HG03469 (cell line): ENCODE data around the gene TCEAL1.

Experiments
- ATAC-seq: cut with Tn5 transposase; IDR thresholded peaks from one replicate; pipeline ENCODE4 v1.9.1; 2021; ENCODE audit warnings: mild to moderate bottlenecking, moderate library complexity, moderate number of reproducible peaks; ENCODE audit not compliant: unreplicated experiment

Gene TCEAL1

GRCh38 chrX:103674531-103675454 is 46.0 kb downstream of the TCEAL1 start:
- no peak for ATAC-seq

GRCh38 chrX:103678199-103678993 is 49.6 kb downstream of the TCEAL1 start:
- no peak for ATAC-seq
